GM23338 (cell line): ENCODE results near the gene NGEF. TPM values are rescaled to one million over a fixed set of nuclear protein-coding genes. Genes with fewer than 3 reads are reported as not detected.
"Not testable (repeated sequence)": the region's sequence is repeated elsewhere in the genome, so short reads cannot be mapped to it uniquely, and the experiment has no call there.

Experiments
- ATAC-seq: fragments of 200-7000 bp; cut with Tn5 transposase; 3 replicates; pipeline ENCODE4 v1.9.1; 2020
- DNase-seq: peaks from one replicate; pipeline ENCODE4 v3.0.0-alpha.2; 2015; ENCODE audit warnings: low spot score
- H2AFZ ChIP-seq: fragments of 200-600 bp; sonication (generic); 2 replicates; pipeline ENCODE4 v1.8.0; 2016; ENCODE audit warnings: antibody characterized with exemption, mild to moderate bottlenecking, moderate library complexity
- H3F3A ChIP-seq: fragments of 200-600 bp; sonication (generic); replicated peaks from 2 replicates; pipeline ENCODE4 v1.8.0; 2017; ENCODE audit warnings: antibody characterized with exemption, mixed run types, low read depth
- H3K27ac ChIP-seq: fragments of 200-600 bp; sonication (generic); 2 replicates; pipeline ENCODE4 v1.6.1; 2016; ENCODE audit warnings: low read depth
- H3K27me3 ChIP-seq: fragments of 200-600 bp; sonication (generic); 2 replicates; pipeline ENCODE4 v1.8.0; 2016; ENCODE audit warnings: mild to moderate bottlenecking, mixed run types, moderate library complexity; ENCODE audit not compliant: insufficient read depth
- H3K36me3 ChIP-seq: fragments of 200-600 bp; sonication (generic); 2 replicates; pipeline ENCODE4 v1.8.0; 2016; ENCODE audit warnings: mild to moderate bottlenecking; ENCODE audit not compliant: insufficient read depth
- H3K4me1 ChIP-seq: fragments of 200-600 bp; sonication (generic); 2 replicates; pipeline ENCODE4 v1.8.0; 2016; ENCODE audit warnings: mild to moderate bottlenecking, moderate library complexity; ENCODE audit not compliant: insufficient read depth
- H3K4me2 ChIP-seq: fragments of 200-600 bp; sonication (generic); 2 replicates; pipeline ENCODE4 v1.7.1; 2017; ENCODE audit warnings: mixed run types
- H3K4me3 ChIP-seq: fragments of 200-600 bp; sonication (generic); 2 replicates; pipeline ENCODE4 v1.6.1; 2016; ENCODE audit warnings: mixed run types
- H3K79me2 ChIP-seq: fragments of 200-600 bp; sonication (generic); replicated peaks from 2 replicates; pipeline ENCODE4 v1.8.0; 2017; ENCODE audit warnings: mild to moderate bottlenecking; ENCODE audit not compliant: insufficient read depth
- H3K9me2 ChIP-seq: fragments of 200-600 bp; sonication (generic); 2 replicates; pipeline ENCODE4 v1.8.0; 2017; ENCODE audit not compliant: insufficient read depth
- H4K20me1 ChIP-seq: fragments of 200-600 bp; sonication (generic); replicated peaks from 2 replicates; pipeline ENCODE4 v1.8.0; 2017; ENCODE audit warnings: mild to moderate bottlenecking; ENCODE audit not compliant: insufficient read depth
- H3K27ac Mint-ChIP-seq: 2 replicates; pipeline ENCODE4 v1.8.0; 2020; ENCODE audit warnings: inconsistent platforms, mild to moderate bottlenecking, moderate library complexity, mixed read lengths
- H3K27me3 Mint-ChIP-seq: 3 replicates; pipeline ENCODE4 v1.8.0; 2022; ENCODE audit warnings: low read depth, mild to moderate bottlenecking, moderate library complexity, mixed read lengths, inconsistent platforms; ENCODE audit not compliant: insufficient read depth, poor library complexity
- H3K36me3 Mint-ChIP-seq: 3 replicates; pipeline ENCODE4 v1.8.0; 2021; ENCODE audit warnings: low read depth, mild to moderate bottlenecking, inconsistent platforms, moderate library complexity, mixed read lengths
- H3K4me1 Mint-ChIP-seq: 3 replicates; pipeline ENCODE4 v1.8.0; 2020; ENCODE audit warnings: mild to moderate bottlenecking, inconsistent platforms, mixed read lengths
- H3K4me3 Mint-ChIP-seq: 3 replicates; pipeline ENCODE4 v1.8.0; 2021; ENCODE audit warnings: moderate library complexity, mild to moderate bottlenecking, inconsistent platforms, mixed read lengths
- H3K9me3 Mint-ChIP-seq: 3 replicates; pipeline ENCODE4 v1.8.0; 2020; ENCODE audit warnings: moderate library complexity, mild to moderate bottlenecking, inconsistent platforms, mixed read lengths
- CREB1 ChIP-seq: fragments of 250-450 bp; sonication (Bioruptor Pico); IDR thresholded peaks from 2 replicates; pipeline ENCODE4 v1.5.0; 2020; ENCODE audit warnings: low read depth, mild to moderate bottlenecking, moderate library complexity
- EZH2 ChIP-seq: fragments of 200-600 bp; sonication (generic); IDR thresholded peaks from one replicate; pipeline ENCODE4 v1.8.0; 2017; ENCODE audit warnings: antibody characterized with exemption, mild to moderate bottlenecking, low read depth; ENCODE audit not compliant: unreplicated experiment
- EZH2phosphoT487 ChIP-seq: fragments of 200-600 bp; sonication (generic); IDR thresholded peaks from one replicate; pipeline ENCODE4 v1.8.1; 2018; ENCODE audit warnings: antibody characterized with exemption; ENCODE audit not compliant: unreplicated experiment
- STAT1 ChIP-seq: IDR thresholded peaks from one replicate; pipeline ENCODE4 v1.6.1; 2016; ENCODE audit warnings: antibody characterized with exemption; ENCODE audit not compliant: unreplicated experiment
- ZNF114 ChIP-seq: fragments of 250-450 bp; sonication (Bioruptor Pico); IDR thresholded peaks from 2 replicates; pipeline ENCODE4 v1.5.0; 2020; ENCODE audit warnings: mild to moderate bottlenecking, moderate library complexity
- ZNF331 ChIP-seq: fragments of 250-450 bp; sonication (Bioruptor Pico); IDR thresholded peaks from 2 replicates; pipeline ENCODE4 v1.5.0; 2020; ENCODE audit warnings: low read depth, mild to moderate bottlenecking, moderate library complexity
- polyA plus RNA-seq: library from polyadenylated mRNA; unstranded; fragments of >200 nt; fragmentation: Nextera tagmentation; extraction: Ambion mirVana; gene quantifications from 2 replicates; pipeline ENCODE4 v1.2.1, GENCODE V29; 2016
- total RNA-seq: library from RNA; depleted of rRNA; stranded (reverse); fragments of >200 nt; shearing (Covaris generic); gene quantifications from 2 replicates; pipeline ENCODE4 v1.2.3, GENCODE V29; 2014
- TF ChIP-seq, protein P1 (sequence below), 2 experiments: fragments of 200-600 bp in 1 of 2; sonication (generic) in 1 of 2; conservative IDR thresholded peaks; 2 replicates each; pipeline versions ENCODE4 v1.5.1 to v1.6.1; 2016 to 2017; ENCODE audit warnings: antibody characterized with exemption in 2 of 2, low read depth in 2 of 2, mild to moderate bottlenecking in 2 of 2, moderate library complexity in 1 of 2
- TF ChIP-seq, protein P2 (sequence below): IDR thresholded peaks from one replicate; pipeline ENCODE4 v1.6.1; 2018; ENCODE audit warnings: antibody characterized with exemption; ENCODE audit not compliant: unreplicated experiment

NGEF gene
- total and polyA plus RNA-seq, 2 experiments from 2014 or later, result 1.8 to 5.4 TPM

DNA sequence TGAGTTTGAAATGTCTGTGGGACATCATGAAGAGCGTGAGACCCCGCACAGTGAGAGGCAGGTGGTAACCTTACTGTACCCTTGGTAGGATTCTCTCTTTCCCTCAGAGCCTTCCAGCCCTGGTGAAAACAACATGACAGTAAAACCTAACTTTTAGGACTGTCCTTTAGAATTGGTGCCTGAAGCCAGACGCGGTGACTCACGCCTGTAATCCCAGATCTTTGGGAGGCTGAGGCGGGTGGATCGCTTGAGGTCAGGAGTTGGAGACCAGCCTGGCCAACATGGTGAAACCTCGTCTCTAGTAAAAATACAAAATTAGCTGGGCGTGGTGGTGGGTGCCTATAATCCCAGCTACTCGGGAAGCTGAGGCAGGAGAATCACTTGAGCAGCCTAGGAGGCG is 161.0 kb downstream of the NGEF start:
- H3K4me1 ChIP-seq, H3K9me2 ChIP-seq, H4K20me1 ChIP-seq, H3K27ac Mint-ChIP-seq, H3K27ac ChIP-seq, H3F3A ChIP-seq, H2AFZ ChIP-seq, ATAC-seq, H3K79me2 ChIP-seq, H3K4me2 ChIP-seq, H3K4me3 Mint-ChIP-seq, H3K27me3 ChIP-seq, H3K4me3 ChIP-seq, DNase-seq, H3K27me3 Mint-ChIP-seq, H3K4me1 Mint-ChIP-seq, H3K9me3 Mint-ChIP-seq: not testable (repeated sequence)
- peaks cover 57% of the 10 kb centered on the region for H3K36me3 Mint-ChIP-seq
- H3K36me3 ChIP-seq, result peaks cover 27% of the 10 kb centered on the region

DNA sequence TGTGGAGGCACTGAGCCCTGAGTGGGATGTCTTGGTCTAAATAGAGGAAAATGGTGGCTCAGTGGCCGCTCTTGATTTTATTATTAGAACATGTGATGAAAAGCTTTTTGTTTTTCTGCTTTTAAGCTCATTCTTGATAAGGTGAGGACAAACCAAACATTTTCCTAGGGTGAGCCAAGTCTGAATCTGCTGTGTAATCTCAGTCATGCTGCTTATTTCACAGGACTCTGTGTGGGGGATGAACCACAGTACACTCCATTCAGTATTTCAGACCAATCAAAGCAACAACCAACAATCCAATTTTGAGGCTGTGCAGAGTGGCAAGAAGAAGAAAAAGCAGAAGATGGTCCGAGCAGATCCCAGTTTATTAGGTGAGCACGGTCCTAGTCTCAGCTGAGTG is 163.0 kb downstream of the NGEF start:
- Histone ChIP-seq H3K79me2 (no peaks in the 10 kb centered on the region), H3F3A (no peaks in the 10 kb centered on the region), H3K27me3 (no peaks in the 10 kb centered on the region), H3K4me2 (no peak overlapping the region), H3K4me1 (no peaks in the 10 kb centered on the region), H4K20me1 (no peaks in the 10 kb centered on the region), H3K36me3 (peaks cover 34% of the 10 kb centered on the region), H2AFZ (no peak overlapping the region), H3K4me3 (no peak overlapping the region), H3K9me2 (no peaks in the 10 kb centered on the region), H3K27ac (no peak overlapping the region)
- TF ChIP-seq STAT1 (no peak), ZNF114 (CRISPR knock-in tag) (no peak)
- TF ChIP-seq, protein P1, sequence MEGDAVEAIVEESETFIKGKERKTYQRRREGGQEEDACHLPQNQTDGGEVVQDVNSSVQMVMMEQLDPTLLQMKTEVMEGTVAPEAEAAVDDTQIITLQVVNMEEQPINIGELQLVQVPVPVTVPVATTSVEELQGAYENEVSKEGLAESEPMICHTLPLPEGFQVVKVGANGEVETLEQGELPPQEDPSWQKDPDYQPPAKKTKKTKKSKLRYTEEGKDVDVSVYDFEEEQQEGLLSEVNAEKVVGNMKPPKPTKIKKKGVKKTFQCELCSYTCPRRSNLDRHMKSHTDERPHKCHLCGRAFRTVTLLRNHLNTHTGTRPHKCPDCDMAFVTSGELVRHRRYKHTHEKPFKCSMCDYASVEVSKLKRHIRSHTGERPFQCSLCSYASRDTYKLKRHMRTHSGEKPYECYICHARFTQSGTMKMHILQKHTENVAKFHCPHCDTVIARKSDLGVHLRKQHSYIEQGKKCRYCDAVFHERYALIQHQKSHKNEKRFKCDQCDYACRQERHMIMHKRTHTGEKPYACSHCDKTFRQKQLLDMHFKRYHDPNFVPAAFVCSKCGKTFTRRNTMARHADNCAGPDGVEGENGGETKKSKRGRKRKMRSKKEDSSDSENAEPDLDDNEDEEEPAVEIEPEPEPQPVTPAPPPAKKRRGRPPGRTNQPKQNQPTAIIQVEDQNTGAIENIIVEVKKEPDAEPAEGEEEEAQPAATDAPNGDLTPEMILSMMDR (conservative IDR thresholded peaks at IDR 0.05; ENCODE audit: low read depth in 2 of 2), result no peak
- no peak overlapping the region for H3K27ac Mint-ChIP-seq
- H3K27me3 Mint-ChIP-seq, result peaks cover 3% of the 10 kb centered on the region
- ATAC-seq (no peak), DNase-seq (no peak)
- H3K9me3 Mint-ChIP-seq, result no peaks in the 10 kb centered on the region
- H3K4me1 Mint-ChIP-seq, result no peaks in the 10 kb centered on the region
- peaks cover 55% of the 10 kb centered on the region for H3K36me3 Mint-ChIP-seq
- H3K4me3 Mint-ChIP-seq, result no peak overlapping the region

DNA sequence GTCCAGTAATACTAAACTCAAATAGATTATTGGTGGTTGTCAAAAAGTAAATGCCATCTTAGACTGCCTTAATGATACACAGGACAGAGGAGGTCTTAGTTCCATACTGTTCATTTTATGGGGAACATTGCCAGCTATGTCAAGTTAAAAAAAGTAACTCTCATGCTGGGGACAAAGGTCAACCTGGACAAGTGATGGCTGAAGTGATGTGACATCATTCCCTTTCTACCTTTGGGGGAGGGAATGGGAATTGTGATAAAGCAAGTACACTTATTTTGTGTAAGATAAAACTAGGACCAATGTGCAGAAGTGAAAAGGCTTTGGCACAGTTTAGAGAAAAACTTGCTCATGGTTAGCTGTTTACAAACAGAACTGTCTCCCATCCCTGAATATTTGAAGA is 167.0 kb downstream of the NGEF start:
- ATAC-seq (no peak), DNase-seq (no peak)
- H3K4me3 Mint-ChIP-seq, result no peak overlapping the region
- Histone ChIP-seq H3K4me3 (no peak overlapping the region), H3K36me3 (peaks cover 49% of the 10 kb centered on the region), H3K4me1 (no peaks in the 10 kb centered on the region), H3K27ac (no peak overlapping the region), H4K20me1 (no peaks in the 10 kb centered on the region), H2AFZ (no peak overlapping the region), H3K9me2 (no peaks in the 10 kb centered on the region), H3K27me3 (no peaks in the 10 kb centered on the region), H3K4me2 (no peak overlapping the region), H3K79me2 (no peaks in the 10 kb centered on the region), H3F3A (no peaks in the 10 kb centered on the region)
- no peaks in the 10 kb centered on the region for H3K4me1 Mint-ChIP-seq
- no peaks in the 10 kb centered on the region for H3K27me3 Mint-ChIP-seq
- peaks cover 69% of the 10 kb centered on the region for H3K36me3 Mint-ChIP-seq
- no peak overlapping the region for H3K27ac Mint-ChIP-seq
- H3K9me3 Mint-ChIP-seq, result no peaks in the 10 kb centered on the region
- no peak for TF ChIP-seq EZH2
- no peak for TF ChIP-seq EZH2phosphoT487
- TF ChIP-seq CREB1 (CRISPR knock-in tag), result no peak
- TF ChIP-seq ZNF331 (CRISPR knock-in tag), result no peak
- TF ChIP-seq, protein P2, sequence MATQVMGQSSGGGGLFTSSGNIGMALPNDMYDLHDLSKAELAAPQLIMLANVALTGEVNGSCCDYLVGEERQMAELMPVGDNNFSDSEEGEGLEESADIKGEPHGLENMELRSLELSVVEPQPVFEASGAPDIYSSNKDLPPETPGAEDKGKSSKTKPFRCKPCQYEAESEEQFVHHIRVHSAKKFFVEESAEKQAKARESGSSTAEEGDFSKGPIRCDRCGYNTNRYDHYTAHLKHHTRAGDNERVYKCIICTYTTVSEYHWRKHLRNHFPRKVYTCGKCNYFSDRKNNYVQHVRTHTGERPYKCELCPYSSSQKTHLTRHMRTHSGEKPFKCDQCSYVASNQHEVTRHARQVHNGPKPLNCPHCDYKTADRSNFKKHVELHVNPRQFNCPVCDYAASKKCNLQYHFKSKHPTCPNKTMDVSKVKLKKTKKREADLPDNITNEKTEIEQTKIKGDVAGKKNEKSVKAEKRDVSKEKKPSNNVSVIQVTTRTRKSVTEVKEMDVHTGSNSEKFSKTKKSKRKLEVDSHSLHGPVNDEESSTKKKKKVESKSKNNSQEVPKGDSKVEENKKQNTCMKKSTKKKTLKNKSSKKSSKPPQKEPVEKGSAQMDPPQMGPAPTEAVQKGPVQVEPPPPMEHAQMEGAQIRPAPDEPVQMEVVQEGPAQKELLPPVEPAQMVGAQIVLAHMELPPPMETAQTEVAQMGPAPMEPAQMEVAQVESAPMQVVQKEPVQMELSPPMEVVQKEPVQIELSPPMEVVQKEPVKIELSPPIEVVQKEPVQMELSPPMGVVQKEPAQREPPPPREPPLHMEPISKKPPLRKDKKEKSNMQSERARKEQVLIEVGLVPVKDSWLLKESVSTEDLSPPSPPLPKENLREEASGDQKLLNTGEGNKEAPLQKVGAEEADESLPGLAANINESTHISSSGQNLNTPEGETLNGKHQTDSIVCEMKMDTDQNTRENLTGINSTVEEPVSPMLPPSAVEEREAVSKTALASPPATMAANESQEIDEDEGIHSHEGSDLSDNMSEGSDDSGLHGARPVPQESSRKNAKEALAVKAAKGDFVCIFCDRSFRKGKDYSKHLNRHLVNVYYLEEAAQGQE, result no peak
